ENCODE data around the gene HYAL2. TPM values are rescaled to one million over a fixed set of nuclear protein-coding genes. Genes with fewer than 3 reads are reported as not detected.

HYAL2 gene
- total and polyA plus RNA-seq, 3 donors from 2014 or later: 58.6 to 111 (median 90.9) TPM

DNA sequence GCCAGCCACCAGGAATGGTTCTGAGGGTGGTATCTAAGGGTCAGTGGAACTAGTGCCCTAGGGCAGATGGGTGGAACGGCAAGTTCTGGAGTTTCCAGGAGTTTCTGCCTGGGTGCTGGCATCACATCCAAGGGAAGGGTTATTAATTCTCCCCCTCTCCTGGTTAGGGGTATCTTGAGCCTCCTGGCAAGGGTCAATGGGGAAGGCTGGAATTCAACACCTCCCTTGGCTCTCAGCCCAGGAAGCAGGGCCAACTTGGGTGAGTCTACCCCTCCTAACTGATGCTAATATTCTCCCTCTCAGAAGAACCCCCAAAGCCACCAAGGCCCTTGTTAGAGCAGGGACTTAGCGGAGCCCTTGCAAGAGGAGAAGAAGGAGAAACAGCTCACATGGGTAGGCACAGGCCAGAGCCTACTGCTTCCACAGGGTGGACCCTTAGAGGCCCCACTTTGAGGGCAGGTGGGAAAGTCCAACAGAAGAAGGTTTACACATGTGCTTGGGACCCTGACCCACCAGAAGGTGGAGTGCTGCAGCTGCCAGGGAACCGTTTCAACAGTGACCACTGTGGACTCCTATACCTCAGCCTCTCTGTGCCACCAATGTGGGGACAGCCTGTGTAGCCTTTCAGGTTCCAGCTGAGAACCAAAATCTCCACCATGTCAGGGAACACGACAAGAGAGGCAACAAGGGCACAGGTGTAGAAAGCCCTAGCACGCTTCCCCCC, 33.4 kb upstream of the HYAL2 start:
- no peaks in the 10 kb centered on the region for H3K9me3 ChIP-seq
- H3K4me3 ChIP-seq: no peak overlapping the region
- no peak overlapping the region for H3K27ac ChIP-seq
- DNase-seq: no peak
- intact Hi-C loops (cut with DNase I; ENCODE audit: low total_unique reads): no loop called here
- WGBS, 2 donors: 56 to 65% methylated on average over 4 to 5 of the region's 5 CpGs
- no peaks in the 10 kb centered on the region for H3K27me3 ChIP-seq
- TF ChIP-seq POLR2A (IDR thresholded peaks at IDR 0.05): no peak
- peaks cover 44% of the 10 kb centered on the region for H3K4me1 ChIP-seq
- no peaks in the 10 kb centered on the region for H3K36me3 ChIP-seq (ENCODE audit: low read depth, missing control alignments)

DNA sequence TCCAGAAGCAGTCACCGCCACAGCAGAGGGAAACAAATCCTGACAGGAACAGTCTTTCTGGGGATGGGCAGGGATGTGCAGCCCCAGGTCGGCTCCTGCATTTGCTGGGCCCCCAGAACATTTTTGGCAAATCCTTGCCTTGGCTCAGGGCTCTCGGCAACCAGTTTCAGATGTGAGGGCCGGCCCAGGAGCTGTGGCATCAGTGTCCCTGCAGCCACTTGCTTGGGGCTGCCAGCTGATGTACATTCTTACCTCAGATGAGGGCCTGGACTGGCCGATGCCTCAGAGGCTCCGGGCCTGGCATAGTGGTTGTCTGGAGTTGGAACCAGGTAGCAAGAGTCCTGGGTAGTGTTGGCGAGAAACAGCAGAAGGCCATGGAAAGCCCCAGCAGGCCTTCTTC, 32.3 kb upstream of the HYAL2 start:
- intact Hi-C loops (cut with DNase I; ENCODE audit: low total_unique reads): no loop called here
- Histone ChIP-seq H3K36me3 (ENCODE audit: low read depth, missing control alignments) (no peaks in the 10 kb centered on the region), H3K4me3 (no peak overlapping the region), H3K9me3 (no peaks in the 10 kb centered on the region), H3K4me1 (peaks cover 48% of the 10 kb centered on the region), H3K27me3 (no peaks in the 10 kb centered on the region), H3K27ac (no peak overlapping the region)
- DNase-seq: no peak
- WGBS, 2 donors: 73 to 88% methylated on average over 3 to 7 of the region's 7 CpGs
- TF ChIP-seq CTCF (IDR thresholded peaks at IDR 0.05) (no peak), POLR2A (IDR thresholded peaks at IDR 0.05) (no peak)

- no peak overlapping the region for H3K4me3 ChIP-seq
- DNase-seq: no peak
- no peak overlapping the region for H3K27ac ChIP-seq
- no peaks in the 10 kb centered on the region for H3K9me3 ChIP-seq
- intact Hi-C loops (cut with DNase I; ENCODE audit: low total_unique reads): no loop called here
- peaks cover 51% of the 10 kb centered on the region for H3K4me1 ChIP-seq
- H3K27me3 ChIP-seq: no peaks in the 10 kb centered on the region
- TF ChIP-seq POLR2A (IDR thresholded peaks at IDR 0.05) (no peak), CTCF (IDR thresholded peaks at IDR 0.05) (no peak)
- WGBS, 2 donors: 67 to 69% methylated on average over 3 to 5 of the region's 5 CpGs
- H3K36me3 ChIP-seq (ENCODE audit: low read depth, missing control alignments): no peaks in the 10 kb centered on the region
These were observed 31.7 kb upstream of the HYAL2 start for GRCh38 chr3:50354186-50354764.

DNA sequence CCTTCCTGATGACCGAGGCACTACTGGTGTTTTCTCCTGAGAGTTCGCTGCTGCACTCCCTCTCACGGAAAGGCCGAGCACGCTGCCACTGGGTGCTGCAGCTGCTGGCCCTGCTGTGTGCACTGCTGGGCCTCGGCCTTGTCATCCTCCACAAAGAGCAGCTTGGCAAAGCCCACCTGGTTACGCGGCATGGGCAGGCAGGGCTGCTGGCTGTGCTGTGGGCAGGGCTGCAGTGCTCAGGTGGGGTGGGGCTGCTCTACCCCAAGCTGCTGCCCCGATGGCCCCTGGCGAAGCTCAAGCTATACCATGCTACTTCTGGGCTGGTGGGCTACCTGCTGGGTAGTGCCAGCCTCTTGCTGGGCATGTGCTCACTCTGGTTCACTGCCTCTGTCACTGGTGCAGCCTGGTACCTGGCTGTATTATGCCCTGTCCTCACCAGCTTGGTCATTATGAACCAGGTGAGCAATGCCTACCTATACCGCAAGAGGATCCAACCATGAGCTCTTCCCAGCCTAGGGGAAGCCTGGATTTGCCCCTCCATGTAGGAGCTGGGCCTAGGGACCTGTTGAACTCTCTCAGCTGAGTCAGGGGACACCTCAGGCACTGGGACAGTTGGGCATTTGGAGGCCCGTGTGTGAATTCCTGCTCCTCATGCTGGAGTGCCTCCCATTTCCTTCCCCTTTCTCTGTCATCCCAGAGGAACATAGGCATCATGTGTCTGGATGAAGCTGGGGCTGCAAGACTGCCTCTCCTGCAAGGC, 30.9 kb upstream of the HYAL2 start:
- 70 to 81% methylated on average over 10 of the region's 12 CpGs for WGBS, 2 donors
- no peaks in the 10 kb centered on the region for H3K27me3 ChIP-seq
- no peak overlapping the region for H3K27ac ChIP-seq
- TF ChIP-seq POLR2A (IDR thresholded peaks at IDR 0.05) (no peak), CTCF (IDR thresholded peaks at IDR 0.05) (no peak)
- H3K4me3 ChIP-seq: no peak overlapping the region
- no peaks in the 10 kb centered on the region for H3K36me3 ChIP-seq (ENCODE audit: low read depth, missing control alignments)
- H3K4me1 ChIP-seq: peaks cover 47% of the 10 kb centered on the region
- intact Hi-C loops (cut with DNase I; ENCODE audit: low total_unique reads): no loop called here
- no peaks in the 10 kb centered on the region for H3K9me3 ChIP-seq
- DNase-seq: no peak

- H3K27ac ChIP-seq: no peak overlapping the region
- peaks cover 41% of the 10 kb centered on the region for H3K4me1 ChIP-seq
- intact Hi-C loops (cut with DNase I; ENCODE audit: low total_unique reads): no loop called here
- 51 to 59% methylated on average over 2 of the region's 2 CpGs for whole genome bisulfite sequencing, 2 donors
- H3K9me3 ChIP-seq: no peaks in the 10 kb centered on the region
- H3K27me3 ChIP-seq: no peaks in the 10 kb centered on the region
- no peak overlapping the region for H3K4me3 ChIP-seq
- no peak for DNase-seq
- no peaks in the 10 kb centered on the region for H3K36me3 ChIP-seq (ENCODE audit: low read depth, missing control alignments)
- TF ChIP-seq CTCF (IDR thresholded peaks at IDR 0.05) (no peak), POLR2A (IDR thresholded peaks at IDR 0.05) (no peak)
These were observed 30.2 kb upstream of the HYAL2 start for GRCh38 chr3:50352781-50353180.

Data from testis (tissue), 3 donors.